NCI-H1694 (cell line): ENCODE results near the gene MAGEF1.

Experiments
- DNase-seq: peaks from one replicate; lab custom pipeline; 2025; lab: John Stamatoyannopoulos, UW

The MAGEF1 gene

GRCh38 chr3:184669578-184669977 lies 42.3 kb downstream of the MAGEF1 start:
- no peak for DNase-seq

GRCh38 chr3:184666442-184666841 lies 45.4 kb downstream of the MAGEF1 start:
- DNase-seq: no peak

GRCh38 chr3:184665101-184665500 lies 46.8 kb downstream of the MAGEF1 start:
- no peak for DNase-seq

- no peak for DNase-seq
Measured at GRCh38 chr3:184663756-184664155, 48.1 kb downstream of the MAGEF1 start.

- DNase-seq: no peak
Measured at GRCh38 chr3:184663356-184663755, 48.5 kb downstream of the MAGEF1 start.

- DNase-seq: no peak
Measured at GRCh38 chr3:184662187-184662586, 49.7 kb downstream of the MAGEF1 start.

GRCh38 chr3:184660931-184661330 lies 50.9 kb downstream of the MAGEF1 start:
- DNase-seq: no peak
